Endothelial cell of umbilical vein (primary cell): ENCODE measurements around the gene COL23A1. TPM values are rescaled to one million over a fixed set of nuclear protein-coding genes. Genes with fewer than 3 reads are reported as not detected.

Source experiments
- BruUV-seq: library from RNA; stranded (reverse); fragments of 400-500 nt; replicated peaks from 2 replicates; lab custom pipeline; 2021; lab: Mats Ljungman, UMichigan
- CTCF ChIA-PET: fragments of 300-600, 350-600 bp; sonication (Branson Sonifier 250); formaldehyde crosslinking; loops from one replicate; lab custom pipeline; 2021; ENCODE audit warnings: antibody characterized with exemption, inconsistent platforms; lab: Charles Lee
- POLR2A ChIA-PET: fragments of 300-600, 350-600 bp; sonication (Branson Sonifier 250); formaldehyde crosslinking; loops from one replicate; lab custom pipeline; 2021; ENCODE audit warnings: antibody characterized with exemption, inconsistent platforms; lab: Charles Lee
- DNase-seq: peaks from one replicate; pipeline ENCODE4 v3.0.0-alpha.2; 2011; ENCODE audit warnings: low read depth, low spot score
- FAIRE-seq: peaks from 2 replicates; lab custom pipeline; 2011; peaks lifted over from hg19 to GRCh38; lab: Jason Lieb, UNC
- H2AFZ ChIP-seq: 2 replicates; pipeline ENCODE4 v1.6.0; 2012; ENCODE audit warnings: low read depth, low read length, control low read depth, inconsistent platforms
- H3K27ac ChIP-seq: 2 replicates; pipeline ENCODE4 v1.5.1; 2011; ENCODE audit warnings: low read depth, mild to moderate bottlenecking, control low read depth, low read length, moderate library complexity; ENCODE audit not compliant: insufficient read depth
- H3K27me3 ChIP-seq, 2 experiments: 2 replicates each; pipeline versions ENCODE4 v1.6.0 to v1.6.1; 2011; ENCODE audit warnings: low read length in 2 of 2, mixed read lengths in 1 of 2; ENCODE audit not compliant: control insufficient read depth in 2 of 2, insufficient read depth in 2 of 2
- H3K36me3 ChIP-seq, 2 experiments: 2 replicates in 1 of 2; 3 replicates in 1 of 2; pipeline ENCODE4 v1.5.1; 2011; ENCODE audit warnings: low read length in 2 of 2, mild to moderate bottlenecking in 1 of 2, moderate library complexity in 1 of 2; ENCODE audit not compliant: control insufficient read depth in 2 of 2, insufficient read depth in 2 of 2; ENCODE audit errors: extremely low read depth in 1 of 2
- H3K4me1 ChIP-seq: 3 replicates; pipeline ENCODE4 v1.5.1; 2011; ENCODE audit warnings: mild to moderate bottlenecking, low read length; ENCODE audit not compliant: control insufficient read depth, insufficient read depth; ENCODE audit errors: extremely low read depth
- H3K4me2 ChIP-seq: 2 replicates; pipeline ENCODE4 v1.6.1; 2011; ENCODE audit warnings: low read length, control low read depth, mixed read lengths; ENCODE audit not compliant: insufficient read depth
- H3K4me3 ChIP-seq, 3 experiments: fragments of 200-600 bp in 1 of 3; sonication (generic), shearing (Covaris generic) in 1 of 3; replicated peaks in 1 of 3; 2 replicates each; pipeline ENCODE4 v1.5.1; 2011 to 2016; ENCODE audit warnings: control low read depth in 3 of 3, low read length in 3 of 3, mild to moderate bottlenecking in 2 of 3, inconsistent platforms in 1 of 3, low read depth in 1 of 3, moderate library complexity in 1 of 3; ENCODE audit not compliant: insufficient read depth in 1 of 3
- H3K79me2 ChIP-seq: 2 replicates; pipeline ENCODE4 v1.6.0; 2012; ENCODE audit warnings: low read length, inconsistent platforms; ENCODE audit not compliant: control insufficient read depth, insufficient read depth
- H3K9ac ChIP-seq: replicated peaks from 2 replicates; pipeline ENCODE3; 2011; ENCODE audit warnings: low read length, control low read depth; ENCODE audit not compliant: insufficient read depth; ENCODE audit errors: extremely low read depth
- H3K9me1 ChIP-seq: replicated peaks from 3 replicates; pipeline ENCODE4 v1.6.0; 2011; ENCODE audit warnings: mild to moderate bottlenecking, low read length; ENCODE audit not compliant: control insufficient read depth, insufficient read depth; ENCODE audit errors: extremely low read depth
- H3K9me3 ChIP-seq: replicated peaks from 2 replicates; pipeline ENCODE4 v1.5.1; 2012; ENCODE audit warnings: low read length, inconsistent platforms; ENCODE audit not compliant: control insufficient read depth, insufficient read depth
- H4K20me1 ChIP-seq: replicated peaks from 2 replicates; pipeline ENCODE3; 2011; ENCODE audit warnings: mild to moderate bottlenecking, low read length; ENCODE audit not compliant: control insufficient read depth, insufficient read depth; ENCODE audit errors: extremely low read depth
- EZH2 ChIP-seq: IDR thresholded peaks from 2 replicates; pipeline ENCODE4 v1.6.1; 2012; ENCODE audit warnings: borderline replicate concordance, low read depth, mild to moderate bottlenecking, moderate library complexity, low read length, inconsistent platforms; ENCODE audit not compliant: severe bottlenecking
- FOS ChIP-seq: IDR thresholded peaks from 2 replicates; pipeline ENCODE4 v1.6.1; 2011; ENCODE audit warnings: mild to moderate bottlenecking, low read length, moderate library complexity, borderline replicate concordance; ENCODE audit not compliant: insufficient read depth
- GATA2 ChIP-seq: IDR thresholded peaks from 2 replicates; pipeline ENCODE4 v1.7.0; 2011; ENCODE audit warnings: low read depth, mild to moderate bottlenecking, moderate library complexity, mixed read lengths, low read length; ENCODE audit not compliant: insufficient read length, insufficient read depth
- JUN ChIP-seq: IDR thresholded peaks from 2 replicates; pipeline ENCODE4 v1.6.1; 2011; ENCODE audit warnings: borderline replicate concordance, low read depth; ENCODE audit not compliant: insufficient read length, insufficient read depth
- MYC ChIP-seq: IDR thresholded peaks from one replicate; pipeline ENCODE4 v1.6.1; 2011; ENCODE audit warnings: mild to moderate bottlenecking, low read depth, low read length
- POLR2A ChIP-seq: IDR thresholded peaks from 2 replicates; pipeline ENCODE4 v1.6.1; 2012; ENCODE audit warnings: low read depth, mild to moderate bottlenecking, control low read depth, low read length
- POLR2AphosphoS5 ChIP-seq: IDR thresholded peaks from 2 replicates; pipeline ENCODE4 v1.6.1; 2012; ENCODE audit warnings: low read depth, mild to moderate bottlenecking, control low read depth, low read length, moderate library complexity; ENCODE audit not compliant: insufficient read depth
- dilution Hi-C: fragments of 300-500 bp; cut with MboI; formaldehyde crosslinking; loops from one replicate; pipeline ENCODE4 v1.15.0; 2019; ENCODE audit warnings: low sequenced_read_pairs; ENCODE audit not compliant: extremely low pct_ligation_motif_present
- intact Hi-C: fragments of 100-400 bp; cut with micrococcal nuclease; formaldehyde crosslinking; loops from one replicate; pipeline ENCODE4 v1.10.0; 2022
- polyA plus RNA-seq, 4 experiments: library from polyadenylated mRNA; depleted of rRNA in 3 of 4; stranded (reverse) in 3 of 4; unstranded in 1 of 4; fragments of >200 nt; gene quantifications; 2 replicates each; pipeline versions ENCODE4 v1.2.1 to v1.2.3, GENCODE V29; 2011 to 2012; ENCODE audit warnings: missing spikeins in 1 of 4
- total RNA-seq: library from RNA; stranded (reverse); gene quantifications from 2 replicates; pipeline ENCODE4 v1.2.3, GENCODE V29; 2021
- TF ChIP-seq, protein P1 (sequence below), 2 donors: IDR thresholded peaks; 1 replicate in 1 of 2; 2 replicates in 1 of 2; pipeline ENCODE4 v1.5.1; 2011; ENCODE audit warnings: low read length in 2 of 2, mild to moderate bottlenecking in 2 of 2, moderate library complexity in 2 of 2, control low read depth in 1 of 2, inconsistent platforms in 1 of 2, low read depth in 1 of 2; ENCODE audit not compliant: insufficient read depth in 1 of 2; ENCODE audit errors: extremely low read depth in 1 of 2
- TF ChIP-seq, protein P2 (sequence below): IDR thresholded peaks from 2 replicates; pipeline ENCODE4 v1.6.1; 2011; ENCODE audit not compliant: insufficient read depth, insufficient read length

Gene COL23A1
- total and polyA plus RNA-seq, 2 donors (not counting 3 experiments of a cell fraction or from before 2014, with no cell fraction given) = not detected

DNA sequence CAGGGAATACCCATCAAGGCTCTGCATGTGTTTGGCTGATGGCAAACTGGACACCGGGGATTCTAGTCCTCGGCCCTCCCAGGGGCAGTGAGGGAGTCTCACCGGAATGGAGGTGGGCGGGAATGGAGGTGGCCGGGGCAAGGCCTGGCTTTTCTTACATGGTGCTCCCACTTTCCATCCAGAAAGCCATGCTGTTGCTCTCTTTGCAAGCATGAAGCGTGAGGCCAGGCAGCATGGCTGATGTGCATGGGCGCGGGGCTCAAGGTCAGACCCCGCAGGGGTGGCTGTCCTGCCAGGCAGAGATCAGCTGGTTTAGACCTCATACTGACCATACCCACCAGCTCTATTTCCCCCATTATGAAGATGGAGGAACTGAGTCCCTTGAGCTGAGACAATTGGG is 249.6 kb downstream of the COL23A1 start:
- H3K4me2 ChIP-seq = no peak overlapping the region
- H4K20me1 ChIP-seq = no peaks in the 10 kb centered on the region
- H3K9me1 ChIP-seq = no peaks in the 10 kb centered on the region
- no peak overlapping the region for H3K9ac ChIP-seq
- FAIRE-seq (no peak), DNase-seq (no peak)
- dilution Hi-C loops (no loop called here), intact Hi-C loops (no loop called here)
- ChIA-PET POLR2A (no interaction called here), CTCF (no interaction called here)
- no peaks in the 10 kb centered on the region for H3K79me2 ChIP-seq
- H2AFZ ChIP-seq = no peak overlapping the region
- no peaks in the 10 kb centered on the region for H3K9me3 ChIP-seq
- no peak overlapping the region for H3K27ac ChIP-seq
- TF ChIP-seq FOS (no peak), MYC (no peak), GATA2 (no peak), POLR2AphosphoS5 (no peak), EZH2 (no peak), JUN (no peak), POLR2A (no peak)
- TF ChIP-seq, protein P1, sequence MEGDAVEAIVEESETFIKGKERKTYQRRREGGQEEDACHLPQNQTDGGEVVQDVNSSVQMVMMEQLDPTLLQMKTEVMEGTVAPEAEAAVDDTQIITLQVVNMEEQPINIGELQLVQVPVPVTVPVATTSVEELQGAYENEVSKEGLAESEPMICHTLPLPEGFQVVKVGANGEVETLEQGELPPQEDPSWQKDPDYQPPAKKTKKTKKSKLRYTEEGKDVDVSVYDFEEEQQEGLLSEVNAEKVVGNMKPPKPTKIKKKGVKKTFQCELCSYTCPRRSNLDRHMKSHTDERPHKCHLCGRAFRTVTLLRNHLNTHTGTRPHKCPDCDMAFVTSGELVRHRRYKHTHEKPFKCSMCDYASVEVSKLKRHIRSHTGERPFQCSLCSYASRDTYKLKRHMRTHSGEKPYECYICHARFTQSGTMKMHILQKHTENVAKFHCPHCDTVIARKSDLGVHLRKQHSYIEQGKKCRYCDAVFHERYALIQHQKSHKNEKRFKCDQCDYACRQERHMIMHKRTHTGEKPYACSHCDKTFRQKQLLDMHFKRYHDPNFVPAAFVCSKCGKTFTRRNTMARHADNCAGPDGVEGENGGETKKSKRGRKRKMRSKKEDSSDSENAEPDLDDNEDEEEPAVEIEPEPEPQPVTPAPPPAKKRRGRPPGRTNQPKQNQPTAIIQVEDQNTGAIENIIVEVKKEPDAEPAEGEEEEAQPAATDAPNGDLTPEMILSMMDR (IDR thresholded peaks at IDR 0.05; ENCODE audit: extremely low read depth in 1 of 2, insufficient read depth in 1 of 2, low read depth in 1 of 2, low read length in 2 of 2) = no peak
- TF ChIP-seq, protein P2, sequence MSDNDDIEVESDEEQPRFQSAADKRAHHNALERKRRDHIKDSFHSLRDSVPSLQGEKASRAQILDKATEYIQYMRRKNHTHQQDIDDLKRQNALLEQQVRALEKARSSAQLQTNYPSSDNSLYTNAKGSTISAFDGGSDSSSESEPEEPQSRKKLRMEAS = no peak
- no TSS peak for BruUV-seq
- no peak overlapping the region for H3K4me3 ChIP-seq
- no peaks in the 10 kb centered on the region for H3K27me3 ChIP-seq
- no peaks in the 10 kb centered on the region for H3K4me1 ChIP-seq
- no peaks in the 10 kb centered on the region for H3K36me3 ChIP-seq
